Hepatic stellate cell (primary cell): Measurements from ENCODE around the gene SYT1.
A peak's percentile ranks its signal among the peaks of the same experiment; 100 is the strongest.

Experiments used
- DNase-seq: peaks from one replicate; pipeline ENCODE4 v3.0.0; 2011; ENCODE audit warnings: low spot score

SYT1 gene

DNA sequence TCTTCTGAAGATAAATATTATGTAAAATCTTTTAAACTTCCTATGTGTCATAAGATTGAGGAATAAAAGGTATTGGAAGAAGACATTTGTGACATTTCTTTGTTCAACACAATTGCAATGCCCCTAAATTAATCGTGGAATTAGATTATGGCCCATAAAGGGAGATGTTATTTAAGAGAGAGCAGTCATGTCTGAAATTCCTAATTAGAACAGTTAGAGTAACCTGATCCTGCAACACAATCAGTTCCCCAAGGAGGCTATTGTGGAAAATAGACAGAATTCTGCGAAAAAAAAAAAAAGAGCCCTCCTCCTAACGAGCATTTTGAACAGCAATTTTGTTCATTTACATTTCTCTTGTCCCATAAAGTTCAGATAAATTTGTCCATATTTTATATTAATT, 486.7 kb downstream of the SYT1 start:
- DNase-seq, result no peak

DNA sequence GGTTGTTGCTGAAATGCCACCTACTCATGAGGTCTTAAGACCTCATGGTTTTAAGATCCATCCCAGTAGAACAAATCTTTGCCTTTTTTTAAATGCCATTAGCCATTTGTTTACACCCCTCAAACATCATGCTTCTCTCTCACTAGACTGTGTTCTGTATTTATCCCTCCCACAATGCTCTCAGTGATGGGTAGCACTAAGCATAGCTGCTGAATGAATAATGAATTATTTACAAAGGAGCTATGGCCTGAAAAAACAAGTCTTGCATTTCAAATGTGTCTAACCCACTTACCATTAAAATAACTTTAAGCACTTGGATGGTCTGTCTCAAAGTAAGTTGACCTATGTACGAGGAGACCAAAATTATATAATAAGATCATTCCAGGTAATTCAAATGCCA, 491.6 kb downstream of the SYT1 start:
- DNase-seq, result no peak

DNA sequence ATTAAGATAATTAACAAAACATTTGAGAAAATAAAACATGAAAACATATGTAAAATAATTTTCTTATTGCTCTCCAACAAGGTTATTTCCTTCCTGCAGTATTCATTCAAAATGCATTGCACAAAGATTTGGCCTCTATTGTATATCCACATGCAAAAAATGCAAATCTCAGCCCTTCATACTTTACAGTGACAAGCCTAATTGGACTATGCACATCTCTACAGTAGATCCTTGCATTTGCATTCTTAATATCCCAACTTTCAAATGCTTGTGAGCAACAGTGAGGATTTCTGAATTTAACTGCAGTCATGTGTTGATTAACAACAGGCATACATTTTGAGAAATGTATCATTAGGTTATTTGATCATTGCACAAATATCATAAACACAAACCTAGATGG, 492.5 kb downstream of the SYT1 start:
- no peak for DNase-seq

DNA sequence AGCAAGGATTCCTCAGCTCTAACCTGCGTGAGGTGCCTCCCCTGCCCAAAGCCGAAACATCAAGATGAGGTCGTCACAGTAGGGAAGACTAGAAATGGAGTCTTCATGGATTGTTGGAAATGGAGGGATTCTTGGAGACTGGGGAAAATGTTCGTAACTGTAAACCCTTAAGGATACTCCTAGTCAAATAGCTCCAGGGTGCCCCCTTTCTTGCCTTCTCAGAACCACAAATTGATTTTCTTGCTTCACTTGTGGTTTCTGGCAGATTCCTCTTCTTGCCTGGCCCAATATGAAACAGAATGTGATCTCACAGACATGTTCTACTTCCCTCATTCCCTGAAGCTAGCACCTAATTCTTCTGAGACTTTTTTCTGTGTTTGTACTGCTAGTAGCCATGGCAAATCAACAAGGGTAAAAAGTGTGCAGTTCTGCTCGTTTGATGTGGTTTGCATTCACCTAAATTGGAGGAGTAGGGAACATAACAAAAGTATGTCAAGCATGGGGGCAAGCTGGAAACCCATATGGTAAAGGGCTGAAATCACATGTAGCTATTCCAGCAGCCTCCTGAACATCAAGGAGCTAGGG, 494.2 kb downstream of the SYT1 start:
- DNase-seq, result no peak

DNA sequence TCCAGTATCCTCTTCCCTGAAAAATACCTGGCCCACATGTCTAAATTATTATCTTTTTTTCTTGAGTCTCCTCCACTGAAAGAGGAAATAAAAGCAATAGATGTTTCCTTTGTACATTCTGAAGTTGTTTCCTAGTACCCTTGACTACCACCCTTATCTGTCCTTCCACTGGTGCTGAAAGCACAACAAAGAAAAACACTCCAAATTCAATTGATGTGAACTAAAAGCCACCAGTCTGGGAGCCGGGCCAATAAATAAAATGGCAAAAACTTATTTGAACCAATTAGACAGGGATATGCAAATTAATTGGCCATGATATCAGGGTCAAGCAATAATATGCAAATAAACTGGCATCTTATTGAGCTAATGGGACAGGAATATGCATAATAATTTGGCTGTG, 495.7 kb downstream of the SYT1 start:
- no peak for DNase-seq

DNA sequence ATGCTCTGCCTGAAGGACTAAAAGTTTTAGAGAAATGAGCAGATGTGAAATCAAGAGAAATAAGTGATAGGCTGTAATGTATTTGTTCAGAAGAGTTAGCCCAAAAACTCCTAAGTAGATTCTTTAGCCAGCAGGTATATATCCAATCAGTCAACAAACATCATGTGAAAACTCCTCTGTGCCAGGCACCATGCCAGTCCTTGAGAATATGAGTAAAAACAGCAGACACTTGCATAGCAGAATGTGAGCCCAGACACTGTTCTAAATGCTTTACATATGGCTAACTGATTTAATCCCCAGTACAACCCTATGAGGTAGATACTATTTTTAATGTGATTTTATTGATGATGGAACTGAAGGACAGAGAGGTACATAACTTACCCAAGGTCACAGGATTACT, 496.4 kb downstream of the SYT1 start:
- no peak for DNase-seq

DNA sequence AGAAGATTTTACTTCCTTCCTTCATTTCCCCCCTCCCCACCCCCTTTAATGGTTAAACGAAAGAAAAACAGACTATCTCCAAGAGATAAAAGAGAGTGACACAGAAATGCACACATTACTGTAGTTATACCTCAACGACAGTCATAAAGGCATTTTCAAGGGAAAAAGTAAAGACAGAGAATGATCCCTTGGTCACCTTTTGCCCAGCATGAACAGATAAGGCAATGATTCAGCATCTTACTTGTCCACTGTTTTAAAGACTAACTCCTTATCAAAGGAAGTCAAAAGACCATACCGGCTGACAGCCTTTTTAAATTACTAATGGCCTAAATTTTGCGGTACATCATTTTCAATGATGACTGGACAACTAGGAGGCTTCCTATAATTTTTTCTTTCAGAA, 499.6 kb downstream of the SYT1 start:
- DNase-seq, result no peak

DNA sequence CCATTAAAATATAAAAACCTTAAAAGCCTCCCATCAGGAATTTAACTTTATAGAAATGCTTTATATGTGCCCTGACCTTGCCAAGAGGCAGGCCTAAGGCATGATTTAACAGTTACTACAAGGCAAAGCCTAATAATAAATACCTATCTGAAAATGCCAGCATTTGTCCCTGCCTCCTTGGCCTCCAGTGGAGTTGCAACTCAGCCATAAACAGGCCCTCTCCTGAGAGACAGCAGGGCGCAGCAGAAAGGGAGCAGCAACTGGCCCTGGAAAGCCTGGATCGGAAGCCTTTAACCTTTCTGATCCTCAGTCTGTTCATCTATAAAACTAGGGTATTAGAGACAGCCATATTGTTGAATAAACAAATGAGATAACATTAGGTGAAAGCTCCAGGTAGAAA, 501.8 kb downstream of the SYT1 start:
- DNase-seq, result no peak

DNA sequence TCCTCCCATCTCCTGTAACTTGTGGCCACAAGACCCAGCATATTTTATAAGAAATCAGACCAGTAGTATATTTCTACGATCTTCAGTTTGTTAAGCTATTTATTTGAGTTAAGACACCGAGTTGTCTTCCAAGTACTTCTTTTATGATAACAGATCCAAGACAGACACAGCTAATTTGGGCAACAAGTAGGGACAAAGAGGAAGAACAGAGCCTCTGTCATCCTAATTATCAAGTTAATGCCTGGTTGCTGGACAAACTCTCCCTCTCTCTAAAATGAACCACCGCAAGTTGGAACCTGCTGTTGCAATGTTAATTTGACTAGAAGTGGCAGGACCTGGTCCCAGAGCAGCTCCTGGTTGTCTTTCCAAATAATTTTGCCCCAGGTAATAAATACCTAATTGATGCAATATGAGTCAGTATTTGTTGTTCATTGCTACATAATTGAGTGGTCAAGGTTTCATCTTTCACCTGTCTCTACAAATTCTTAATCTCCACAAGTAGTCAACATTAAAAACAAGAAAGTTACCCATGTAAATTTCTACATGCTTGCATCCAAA, 502.5 kb downstream of the SYT1 start:
- DNase-seq, result no peak

DNA sequence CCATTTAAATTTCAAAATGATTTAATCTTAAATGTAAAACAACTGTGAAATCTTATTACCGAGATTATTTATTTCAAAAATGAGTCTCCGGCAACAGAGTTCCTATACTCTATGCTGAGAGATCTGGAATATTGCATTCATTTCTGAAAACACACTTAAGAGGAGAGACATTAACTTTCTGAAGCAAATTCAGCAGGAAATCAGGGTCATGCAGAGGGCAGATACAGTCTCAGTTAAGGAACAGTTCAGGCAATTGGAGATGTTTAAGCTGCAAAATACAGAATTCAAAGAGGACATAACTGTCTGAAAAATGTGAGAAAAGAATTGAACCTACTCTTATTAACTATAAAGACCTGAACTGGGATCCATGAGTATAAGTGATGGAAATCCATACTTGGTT, 505.4 kb downstream of the SYT1 start:
- no peak for DNase-seq

DNA sequence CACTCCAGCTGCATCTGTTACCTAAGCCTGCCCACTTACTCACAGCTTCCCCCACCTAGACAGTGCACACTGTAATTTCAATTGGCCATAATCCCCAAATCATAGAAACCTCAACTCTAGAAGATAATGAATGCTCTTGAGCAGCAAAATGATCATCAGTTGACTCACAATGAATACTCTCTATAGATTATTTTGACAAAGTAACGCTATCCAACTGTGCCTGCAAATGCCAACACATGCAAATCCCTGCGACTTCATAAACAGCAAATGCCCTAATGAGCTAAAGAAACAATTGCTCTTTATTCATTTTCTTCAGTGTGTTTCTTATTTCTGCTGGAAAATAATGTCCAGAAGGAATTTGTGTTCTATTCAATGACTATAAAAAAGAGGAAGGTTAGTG, 506.7 kb downstream of the SYT1 start:
- DNase-seq, result no peak

DNA sequence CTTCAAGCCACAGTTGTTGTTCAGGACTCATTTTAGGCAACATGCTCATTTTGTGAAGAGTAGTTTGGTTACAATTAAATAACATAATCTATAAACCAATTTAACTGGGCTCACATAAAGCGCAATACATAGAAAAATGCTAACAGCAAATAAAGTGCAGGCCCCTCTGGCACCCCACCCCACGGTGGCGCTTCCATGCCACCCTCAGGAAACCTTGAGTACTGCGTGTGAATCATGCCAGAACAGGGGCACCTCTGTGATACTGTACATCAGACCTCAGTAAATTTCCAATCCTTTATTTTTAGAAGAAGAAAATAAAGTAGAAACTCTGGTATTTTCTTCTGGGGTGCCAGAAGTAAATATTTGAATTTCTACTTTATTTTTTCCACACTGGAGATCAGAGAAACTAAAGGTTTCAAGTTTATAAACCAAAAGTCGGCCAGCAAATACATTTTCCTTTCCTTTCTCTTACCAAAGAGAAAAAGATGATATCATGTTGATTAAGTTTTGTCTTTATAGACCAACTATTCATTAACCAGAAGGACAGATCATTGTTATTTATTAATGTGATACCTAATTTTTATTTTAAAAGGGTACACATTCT, 509.4 kb downstream of the SYT1 start:
- DNase-seq, result peak; percentile 22

DNA sequence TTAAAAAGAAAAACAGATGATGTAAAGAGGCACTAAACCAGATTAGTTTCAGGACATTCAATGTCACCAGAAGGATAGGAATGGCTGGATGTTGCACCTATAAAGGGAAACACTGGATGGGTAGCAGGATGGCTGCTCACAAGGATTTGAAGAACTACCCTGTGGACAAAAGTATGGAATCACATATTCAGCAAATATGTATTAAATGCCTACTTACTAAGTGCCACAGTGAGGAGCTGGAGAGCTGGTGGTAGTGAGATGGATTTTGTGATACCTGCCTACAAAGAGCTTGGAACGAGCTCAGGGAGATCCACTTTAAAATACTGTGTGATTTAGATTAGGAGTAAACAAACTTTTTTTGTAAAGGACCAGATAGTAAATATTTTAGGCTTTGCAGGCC, 510.0 kb downstream of the SYT1 start:
- DNase-seq, result no peak

DNA sequence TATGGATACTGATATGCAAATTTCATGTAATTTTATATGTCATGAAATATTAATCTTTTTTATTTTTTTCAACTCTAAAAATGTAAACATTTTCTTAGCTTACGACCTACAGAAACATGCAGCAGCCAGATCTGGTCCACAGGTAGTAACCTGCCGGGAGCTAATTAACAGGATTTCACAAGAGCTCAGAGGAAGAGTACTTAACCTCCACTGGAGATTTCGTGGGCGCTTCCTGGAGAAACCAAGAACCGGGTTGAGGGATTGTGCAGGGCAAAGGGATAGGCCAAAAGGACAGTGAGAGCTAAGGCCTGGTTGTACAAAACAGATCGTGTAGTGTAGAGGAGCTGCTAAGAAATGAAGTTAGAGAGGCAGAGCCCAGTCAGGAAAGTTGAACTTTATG, 510.5 kb downstream of the SYT1 start:
- DNase-seq, result no peak

DNA sequence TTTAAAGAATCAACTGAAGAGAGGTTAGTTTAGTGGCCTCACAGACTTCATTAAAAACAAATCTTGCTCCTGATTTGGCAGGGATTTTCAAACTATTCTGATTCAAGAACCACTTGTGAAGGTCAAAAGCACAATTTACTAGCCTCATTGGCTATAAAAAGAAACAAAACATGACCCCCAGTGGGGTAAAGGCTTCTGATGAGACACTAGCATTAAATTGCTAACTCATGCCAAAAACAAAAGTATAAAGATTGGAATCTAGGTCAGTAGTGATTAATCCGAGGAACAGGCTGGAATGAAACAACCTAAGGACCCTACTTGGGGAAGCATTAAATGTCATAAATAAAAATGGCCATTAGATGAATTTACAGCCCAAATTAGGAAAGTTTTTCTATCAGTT, 513.9 kb downstream of the SYT1 start:
- no peak for DNase-seq

DNA sequence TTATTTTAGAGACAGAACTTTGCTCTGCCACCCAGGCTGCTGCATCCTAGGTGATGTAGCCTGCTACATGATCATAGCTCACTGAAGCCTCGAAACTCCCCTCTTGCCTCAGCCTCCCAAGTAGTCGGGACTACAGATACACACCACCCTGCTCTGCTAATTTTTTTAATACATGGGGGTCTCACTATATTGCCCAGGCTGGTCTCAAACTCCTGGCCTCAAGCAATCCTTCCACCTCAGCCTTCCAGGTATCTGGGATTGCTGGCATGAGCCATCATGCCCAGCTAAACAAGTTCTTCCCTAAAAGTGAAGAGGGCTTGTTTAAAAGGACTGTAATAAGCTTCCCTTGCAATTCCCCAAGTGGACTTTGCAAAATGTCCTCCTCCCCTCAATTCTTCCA, 515.8 kb downstream of the SYT1 start:
- DNase-seq, result no peak

DNA sequence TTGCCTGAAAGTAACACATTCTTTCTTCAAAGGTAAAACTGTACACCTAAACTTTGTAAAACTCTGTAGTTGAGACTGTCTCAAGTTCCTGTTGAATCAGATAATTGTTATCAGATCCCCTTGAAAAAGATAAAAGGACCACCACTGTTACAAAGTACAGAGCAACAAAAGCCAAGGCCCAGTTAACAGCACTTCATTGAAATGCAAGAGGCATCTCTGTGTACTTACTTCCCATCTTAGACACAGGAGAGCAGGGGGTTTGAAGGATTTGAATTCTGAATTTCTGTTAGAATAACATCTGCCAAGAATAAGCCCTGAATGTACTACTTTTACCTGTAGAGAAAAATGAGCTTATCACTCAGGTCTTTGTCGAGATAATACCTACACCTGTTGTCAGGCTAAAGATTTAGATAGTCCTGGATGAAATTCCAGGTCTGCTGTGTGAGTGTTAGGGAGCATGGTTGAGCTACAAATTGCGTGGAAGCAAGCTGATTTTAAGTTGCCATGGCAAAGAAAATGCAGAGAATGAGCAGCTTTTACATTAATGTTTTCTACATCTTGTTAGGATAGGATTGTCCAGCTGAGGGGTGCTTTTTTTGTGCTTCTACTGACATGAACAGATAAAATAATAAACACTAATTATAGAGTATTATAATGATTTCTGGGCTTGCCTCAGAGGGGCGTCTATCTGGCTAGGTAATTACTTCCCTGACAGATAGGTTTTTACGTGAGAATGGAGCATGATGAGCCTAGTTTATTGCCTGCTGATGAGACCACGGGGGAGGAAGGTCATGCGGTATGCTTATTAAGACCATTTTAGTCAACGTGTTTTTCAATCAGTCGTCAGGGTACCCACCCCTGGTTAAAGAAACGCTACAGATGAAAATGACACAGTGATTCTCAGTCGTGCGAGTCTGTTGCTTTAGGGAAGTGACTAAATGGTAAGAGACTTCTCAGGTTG, 517.0 kb downstream of the SYT1 start:
- no peak for DNase-seq

DNA sequence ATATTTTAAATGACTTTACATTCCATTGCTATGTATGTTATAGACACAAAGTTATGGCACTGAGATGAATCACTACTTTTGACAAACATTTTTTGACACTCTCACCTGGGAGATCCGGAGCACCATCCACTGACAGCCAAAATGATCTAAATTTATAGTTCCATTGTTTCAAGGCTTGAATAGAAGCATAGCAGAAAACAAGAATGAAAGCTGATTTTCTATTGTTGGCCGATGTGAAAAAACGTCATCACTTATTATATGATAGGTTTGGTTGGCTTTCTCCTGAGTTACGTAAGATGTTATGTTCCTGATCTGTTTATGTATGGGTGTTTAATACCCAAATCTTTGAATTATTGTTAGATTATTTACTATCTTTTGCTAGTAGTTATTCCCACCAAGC, 520.0 kb downstream of the SYT1 start:
- no peak for DNase-seq

DNA sequence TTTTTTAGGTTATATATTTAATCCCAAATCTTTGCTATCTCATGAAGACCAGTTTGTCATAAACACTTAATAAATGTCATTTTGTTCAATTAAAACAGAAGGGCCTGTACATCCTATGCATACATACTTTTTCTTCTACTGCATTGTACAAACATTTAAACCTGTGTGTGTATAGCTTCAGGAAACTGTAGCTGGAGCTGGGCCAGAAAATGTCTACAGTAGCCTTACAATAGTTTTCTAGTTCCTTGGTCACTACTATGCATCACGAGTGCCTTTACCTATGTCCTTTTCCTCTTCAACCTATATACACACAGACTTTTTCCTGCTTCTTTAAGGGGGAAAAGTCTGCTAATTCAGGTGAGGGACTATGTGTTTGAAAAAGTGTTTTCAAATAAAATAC, 523.4 kb downstream of the SYT1 start:
- no peak for DNase-seq

DNA sequence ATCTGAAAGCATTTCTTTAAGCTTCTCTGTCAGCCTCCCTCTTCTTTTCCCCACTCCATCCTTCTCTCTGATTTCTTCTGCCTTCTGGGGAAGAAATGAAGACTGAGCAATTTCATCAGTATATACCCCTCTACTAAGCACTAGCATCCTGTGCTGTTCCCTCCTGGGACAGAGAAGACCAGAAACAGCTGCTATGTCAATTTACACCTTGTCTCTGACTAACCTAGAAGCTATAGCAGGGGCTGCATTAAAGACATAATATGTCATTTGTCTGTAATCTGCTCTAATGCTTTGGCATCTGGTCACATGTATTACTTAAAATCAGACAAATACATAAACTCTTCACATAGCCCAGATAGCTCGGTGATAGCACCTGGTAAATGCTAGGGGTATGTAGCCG, 529.3 kb downstream of the SYT1 start:
- no peak for DNase-seq

DNA sequence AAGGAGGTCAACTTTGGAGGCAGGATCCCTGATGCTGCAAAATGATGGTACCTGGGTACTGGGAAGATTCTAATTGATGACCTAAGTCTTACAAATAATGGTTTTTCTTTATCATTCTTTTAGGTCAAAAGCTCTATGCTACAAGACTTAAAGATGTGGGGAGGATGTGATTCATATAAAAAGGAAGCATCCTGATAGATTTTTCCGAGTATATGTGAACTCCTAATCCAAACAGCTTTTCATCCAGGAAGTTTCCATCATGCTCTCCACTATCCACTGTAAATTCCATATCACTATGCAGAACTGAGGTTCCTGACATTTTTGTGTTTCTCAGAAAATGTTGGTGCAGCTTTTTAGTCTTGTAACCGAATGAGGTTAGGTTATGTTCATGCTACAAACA, 533.0 kb downstream of the SYT1 start:
- no peak for DNase-seq

DNA sequence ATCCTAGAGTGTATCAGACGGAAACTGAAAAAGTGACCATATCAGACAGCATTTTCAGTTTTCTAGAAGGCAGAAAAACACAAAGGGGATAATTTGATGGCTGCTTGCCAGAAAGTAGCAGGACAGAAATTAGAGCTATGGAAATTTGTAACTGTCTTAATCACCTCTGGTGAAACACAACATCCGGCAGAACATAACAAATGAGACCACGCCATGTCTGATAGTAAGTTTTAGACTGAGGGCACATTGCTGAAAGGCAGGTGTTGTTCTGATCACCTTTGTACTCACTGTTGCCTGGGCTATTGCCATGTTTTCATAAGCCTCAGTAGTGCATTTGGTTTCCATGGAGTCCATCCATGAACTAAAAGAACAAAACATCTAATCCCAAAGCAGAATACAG, 535.9 kb downstream of the SYT1 start:
- no peak for DNase-seq

DNA sequence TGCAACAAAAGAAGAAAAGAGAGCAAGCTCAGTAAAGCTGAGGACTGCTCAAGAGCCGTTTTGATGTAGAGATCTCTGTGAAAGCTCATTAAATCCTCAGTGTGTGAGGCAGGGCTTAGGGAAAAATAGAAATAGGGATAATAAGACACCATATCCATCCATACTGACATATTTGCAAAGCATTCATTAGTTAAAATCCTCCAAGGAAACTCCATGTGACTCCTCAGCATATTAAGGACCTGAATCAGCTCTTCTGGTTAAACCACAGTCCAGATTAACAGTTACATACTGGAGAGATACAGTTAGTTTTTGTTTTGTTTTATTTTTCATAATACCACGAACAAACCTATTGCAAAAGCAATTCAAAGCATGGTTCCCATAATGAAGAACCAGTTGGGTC, 538.0 kb downstream of the SYT1 start:
- no peak for DNase-seq
